Hematopoietic multipotent progenitor cell treated with erythropoietin and hydrocortisone succinate and interleukin-3 and kit ligand, for 15 days (in vitro differentiated cells): Measurements from ENCODE around the gene SMCO2.

Experiments
- DNase-seq: peaks from one replicate; pipeline ENCODE4 v3.0.0-alpha.2; 2015; ENCODE audit warnings: low spot score

The SMCO2 gene

DNA sequence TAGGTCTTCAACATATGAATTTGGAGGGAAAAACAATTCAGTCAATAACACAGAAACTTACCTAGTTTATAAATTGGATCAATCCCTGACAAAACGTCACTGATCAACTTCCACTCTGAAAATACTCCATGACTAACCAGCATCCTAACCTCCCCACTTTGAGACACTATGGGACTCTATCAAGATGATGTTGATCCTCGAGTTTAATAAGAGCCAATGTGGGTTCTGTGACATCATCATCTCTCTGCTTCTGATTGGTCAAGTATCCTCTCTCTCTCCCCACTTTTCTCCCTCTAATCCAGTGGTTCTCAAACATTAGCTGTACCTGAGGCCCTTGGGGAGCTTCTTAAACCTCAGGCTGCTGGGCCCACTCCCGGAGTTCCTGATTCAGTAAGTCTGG, at the start of gene SMCO2:
SMCO2 (plus strand) TSS at position 301 of the 400 bp plus-strand sequence. CDS start 23,896 bp downstream, outside the sequence.
- DNase-seq, result no peak

DNA sequence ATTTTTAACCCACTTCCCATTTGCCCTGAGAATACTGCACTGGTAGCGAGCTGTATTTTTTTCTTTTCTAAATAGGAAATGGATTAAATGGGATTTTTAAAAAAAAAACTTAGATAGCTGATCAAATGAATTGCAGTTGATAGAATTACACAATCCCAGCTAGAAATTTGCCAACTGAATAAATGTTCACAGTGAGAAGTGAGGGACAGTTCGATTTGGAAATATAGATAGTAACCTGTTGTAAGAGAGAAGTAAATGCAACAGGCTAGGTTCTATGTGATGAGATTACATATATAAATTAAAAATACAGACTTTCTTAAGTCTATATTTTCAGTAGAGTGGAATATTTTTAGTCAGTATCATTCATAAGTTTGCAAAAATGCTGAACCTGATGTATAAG, 48.1 kb upstream of the SMCO2 start:
- no peak for DNase-seq

DNA sequence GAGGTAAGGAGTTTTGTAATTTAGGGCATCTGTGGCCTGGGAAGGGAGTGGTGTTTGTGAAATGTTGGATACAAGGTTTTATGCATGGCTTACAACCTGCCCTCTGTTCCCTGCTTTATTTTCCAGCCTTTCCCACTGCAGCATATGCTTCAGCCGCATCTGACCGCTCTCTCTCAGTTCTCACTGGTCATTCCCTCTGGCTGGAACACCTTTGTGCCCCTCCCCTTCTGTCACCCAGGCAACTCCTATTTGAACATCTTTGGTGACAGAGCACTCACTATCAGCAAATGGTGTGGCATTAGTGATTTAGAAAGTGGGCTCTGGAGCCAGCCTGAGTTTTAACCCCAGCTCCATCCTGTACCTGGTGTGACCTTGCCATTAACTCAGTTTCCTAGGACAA, 47.5 kb upstream of the SMCO2 start:
- DNase-seq, result no peak

DNA sequence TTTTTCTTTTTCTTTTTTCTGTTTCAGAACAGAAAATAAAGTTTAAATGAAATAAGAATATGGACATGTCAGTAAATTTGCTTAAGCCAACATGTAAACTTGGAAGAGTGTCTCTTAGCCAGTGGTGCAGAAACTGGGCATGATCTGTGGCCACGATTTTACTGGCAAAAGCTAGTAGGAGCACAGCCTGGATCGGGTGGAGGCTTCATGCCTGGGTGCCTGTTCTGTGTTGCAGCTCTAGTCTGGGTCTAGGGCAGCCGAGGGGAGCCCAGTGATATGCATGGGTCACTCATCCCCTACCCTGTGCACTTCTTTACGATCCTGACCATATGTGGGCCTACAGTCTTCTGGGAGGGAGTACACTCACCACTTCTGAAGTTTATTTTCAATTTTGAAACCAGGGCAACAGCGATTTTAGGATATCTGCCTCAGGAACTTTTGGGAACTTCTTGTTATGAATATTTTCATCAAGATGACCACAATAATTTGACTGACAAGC, 45.6 kb upstream of the SMCO2 start:
- no peak for DNase-seq

DNA sequence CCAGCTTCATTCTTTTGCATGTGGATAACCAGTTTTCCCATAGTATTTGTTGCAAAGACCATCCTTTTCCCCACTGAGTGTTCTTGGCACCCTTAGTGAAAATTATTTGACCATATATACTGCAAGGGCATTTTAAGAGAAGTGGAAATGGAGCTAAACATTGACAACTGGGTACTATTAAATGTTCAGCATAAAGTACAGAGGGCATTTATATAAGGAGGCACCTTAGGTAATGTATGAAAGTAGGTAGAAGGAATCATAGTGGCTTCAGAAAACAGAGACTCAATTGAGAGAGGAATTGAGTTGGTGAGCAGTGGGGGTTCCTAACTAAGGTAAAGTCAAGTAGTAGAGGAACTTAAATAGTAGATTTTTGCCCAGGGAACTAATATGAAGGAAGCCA, 34.5 kb upstream of the SMCO2 start:
- DNase-seq, result no peak

DNA sequence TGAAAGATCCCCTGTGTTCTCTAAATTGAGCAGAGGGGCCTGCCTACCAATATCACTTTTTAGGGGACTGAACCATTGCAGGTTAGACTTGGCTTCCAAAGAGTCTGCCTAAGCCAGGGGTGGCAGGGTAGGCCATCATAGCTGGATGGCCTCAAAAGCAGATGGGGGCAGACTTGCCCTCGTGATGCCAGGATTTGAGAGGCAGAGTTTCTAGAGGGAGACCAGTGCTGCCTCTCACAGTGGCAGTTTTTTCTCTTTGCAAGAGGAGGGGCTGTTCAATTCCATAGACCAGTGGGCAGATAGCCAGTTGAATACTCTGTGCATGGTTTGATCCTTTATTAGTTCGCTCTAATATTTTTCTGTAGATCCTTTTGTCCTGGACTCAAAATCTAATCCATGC, 23.8 kb upstream of the SMCO2 start:
- no peak for DNase-seq

DNA sequence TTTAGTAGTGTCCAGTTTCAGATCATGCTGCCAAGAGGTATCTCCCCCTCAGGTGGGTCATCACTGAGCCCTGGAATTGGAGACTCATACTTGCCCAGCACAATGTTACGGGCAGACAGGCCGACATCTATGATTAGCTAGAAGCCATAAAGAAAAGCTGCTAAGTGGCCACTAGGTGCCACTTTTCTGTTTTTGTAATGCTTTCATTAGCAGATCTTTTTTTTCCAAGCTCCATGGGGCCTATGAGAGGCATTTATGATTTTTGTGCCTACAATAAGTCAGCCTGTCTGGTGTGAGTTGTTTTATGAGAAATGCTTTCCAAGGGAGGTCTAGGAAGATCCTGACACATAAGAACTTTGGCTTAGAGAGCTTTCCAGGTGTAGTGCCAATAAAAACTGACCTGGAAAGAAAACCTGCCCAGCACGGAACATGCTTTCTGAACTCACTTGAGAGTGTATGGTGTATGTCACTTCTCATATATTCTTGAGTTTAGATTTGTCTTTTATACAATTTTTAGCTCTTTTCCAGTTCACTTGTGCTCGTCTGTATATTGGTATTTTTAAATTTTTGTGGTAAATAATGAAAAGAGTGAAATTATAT, 21.8 kb upstream of the SMCO2 start:
- no peak for DNase-seq

DNA sequence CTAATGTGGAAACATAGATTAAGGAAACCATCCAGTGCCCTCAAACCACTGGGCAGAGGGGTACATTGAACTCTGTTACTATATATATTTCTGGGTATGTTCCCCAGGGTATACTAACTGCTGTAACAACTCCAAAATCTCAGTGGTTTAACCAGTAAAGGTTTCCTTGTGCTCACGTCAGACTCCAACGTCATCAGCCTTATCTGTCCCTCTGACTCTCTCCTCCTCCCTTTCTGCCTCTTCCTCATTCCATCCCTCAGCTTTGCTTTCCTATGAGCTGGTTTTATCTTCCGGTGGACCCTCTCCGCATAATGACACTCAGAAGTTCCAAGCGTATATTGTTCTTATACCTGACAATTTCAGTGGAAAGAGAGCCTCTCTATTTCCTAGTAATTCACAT, 21.2 kb upstream of the SMCO2 start:
- DNase-seq, result no peak

DNA sequence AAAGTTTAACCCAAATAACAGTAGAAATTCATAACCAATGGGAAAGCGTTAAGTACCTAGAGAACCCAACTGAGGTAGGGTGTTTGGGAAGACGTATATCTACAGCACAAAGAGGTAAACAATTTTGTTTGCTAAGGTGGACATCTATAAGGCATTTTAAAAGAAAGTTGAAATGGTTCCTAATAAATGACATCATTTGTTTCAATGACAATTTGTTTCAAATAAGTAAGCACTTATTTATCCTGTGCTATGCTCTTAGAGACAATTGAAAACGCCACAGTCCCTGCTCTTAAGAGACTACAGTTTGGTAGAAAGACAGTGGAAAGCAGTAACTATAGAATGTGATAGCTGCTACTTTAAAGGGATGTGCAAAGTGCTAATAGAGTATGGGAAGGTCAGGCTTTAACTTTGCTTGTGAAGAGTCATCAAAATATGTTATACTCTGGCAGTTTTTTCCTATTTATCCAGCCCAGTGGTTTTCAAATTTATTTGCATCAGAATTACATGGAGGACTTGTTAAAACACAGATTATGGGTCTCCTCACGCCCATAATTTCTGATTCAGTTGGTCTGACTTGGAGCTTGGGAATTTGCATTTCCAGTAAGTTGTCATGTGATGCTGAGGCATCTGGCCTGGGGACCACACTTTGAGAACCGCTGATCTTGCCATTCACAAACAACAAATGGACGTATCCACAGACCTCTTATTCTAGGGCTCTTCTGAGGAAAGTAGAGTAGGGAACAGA, 19.6 kb upstream of the SMCO2 start:
- DNase-seq, result no peak

DNA sequence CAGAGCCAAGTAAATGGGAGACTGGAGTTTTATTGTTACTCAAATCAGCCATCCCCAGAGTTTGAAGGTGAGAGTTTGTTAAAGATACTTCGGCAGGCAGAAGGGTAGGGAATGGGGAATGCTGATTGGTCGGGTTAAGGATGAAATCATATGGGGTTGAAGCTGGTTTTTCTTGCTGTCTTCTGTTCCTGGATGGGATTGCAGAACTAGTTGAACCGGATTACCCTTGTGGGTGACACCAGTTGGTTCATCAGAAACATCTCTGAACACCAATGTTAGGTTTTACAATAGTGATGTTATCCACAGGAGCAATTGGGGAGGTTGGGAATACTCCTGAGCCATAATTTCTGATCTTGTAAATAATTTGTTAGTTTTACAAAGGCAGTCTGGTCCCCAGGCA, 18.7 kb upstream of the SMCO2 start:
- DNase-seq, result no peak

DNA sequence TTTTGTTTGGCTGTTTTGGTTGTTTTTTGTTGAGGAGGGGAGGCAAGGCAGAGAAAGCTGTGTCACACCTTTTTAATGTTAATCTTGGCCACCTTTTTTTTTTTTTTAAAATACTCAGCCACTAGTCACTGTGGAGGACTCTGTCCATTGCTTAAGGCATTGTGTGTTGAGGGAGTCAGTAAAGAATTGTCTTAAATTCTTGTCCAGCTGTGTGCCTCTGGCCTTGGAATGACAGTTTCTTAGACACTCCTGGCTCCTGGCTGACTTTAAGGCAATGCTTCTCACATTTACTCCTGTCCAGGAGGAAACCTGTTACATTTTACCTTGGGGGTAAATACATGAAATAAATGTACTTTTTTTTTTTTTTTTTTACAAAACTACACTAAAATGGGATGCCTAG, 18.1 kb upstream of the SMCO2 start:
- DNase-seq, result no peak

DNA sequence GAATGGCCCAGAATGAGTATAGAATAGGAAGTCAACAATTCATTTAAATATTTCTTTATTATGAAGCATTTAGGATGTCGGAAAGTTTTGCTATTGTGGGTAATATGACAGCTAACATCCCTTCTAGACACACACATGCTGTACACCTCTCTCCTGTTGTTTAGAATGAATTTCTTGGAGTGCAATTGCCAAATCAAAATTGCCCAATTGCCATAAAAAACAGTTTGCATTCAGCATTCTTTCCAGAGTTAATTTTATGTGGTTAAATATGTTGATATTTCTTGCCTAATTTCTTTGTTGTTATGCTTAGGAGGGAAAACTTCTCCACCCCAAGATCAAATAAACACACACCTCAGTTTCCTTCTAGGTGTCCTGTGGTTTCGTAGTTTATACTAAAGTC, 16.9 kb upstream of the SMCO2 start:
- no peak for DNase-seq

DNA sequence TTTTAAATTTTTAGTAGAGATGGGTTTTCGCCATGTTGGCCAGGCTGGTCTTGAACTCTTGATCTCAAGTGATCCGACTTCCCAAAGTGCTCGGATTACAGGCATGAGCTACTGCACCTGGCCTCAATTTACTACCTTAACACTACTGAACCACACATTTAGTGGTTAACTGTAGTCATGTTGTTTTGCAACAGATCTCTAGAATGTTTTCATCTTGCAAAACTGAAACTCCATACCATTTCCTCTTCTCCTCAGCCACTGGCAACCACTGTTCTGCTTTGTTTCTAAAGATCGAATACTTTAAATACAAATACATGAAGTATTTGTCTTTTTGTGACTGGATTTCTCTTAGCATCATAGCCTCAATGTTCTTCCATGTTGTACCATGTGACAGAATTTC, 15.4 kb upstream of the SMCO2 start:
- no peak for DNase-seq

DNA sequence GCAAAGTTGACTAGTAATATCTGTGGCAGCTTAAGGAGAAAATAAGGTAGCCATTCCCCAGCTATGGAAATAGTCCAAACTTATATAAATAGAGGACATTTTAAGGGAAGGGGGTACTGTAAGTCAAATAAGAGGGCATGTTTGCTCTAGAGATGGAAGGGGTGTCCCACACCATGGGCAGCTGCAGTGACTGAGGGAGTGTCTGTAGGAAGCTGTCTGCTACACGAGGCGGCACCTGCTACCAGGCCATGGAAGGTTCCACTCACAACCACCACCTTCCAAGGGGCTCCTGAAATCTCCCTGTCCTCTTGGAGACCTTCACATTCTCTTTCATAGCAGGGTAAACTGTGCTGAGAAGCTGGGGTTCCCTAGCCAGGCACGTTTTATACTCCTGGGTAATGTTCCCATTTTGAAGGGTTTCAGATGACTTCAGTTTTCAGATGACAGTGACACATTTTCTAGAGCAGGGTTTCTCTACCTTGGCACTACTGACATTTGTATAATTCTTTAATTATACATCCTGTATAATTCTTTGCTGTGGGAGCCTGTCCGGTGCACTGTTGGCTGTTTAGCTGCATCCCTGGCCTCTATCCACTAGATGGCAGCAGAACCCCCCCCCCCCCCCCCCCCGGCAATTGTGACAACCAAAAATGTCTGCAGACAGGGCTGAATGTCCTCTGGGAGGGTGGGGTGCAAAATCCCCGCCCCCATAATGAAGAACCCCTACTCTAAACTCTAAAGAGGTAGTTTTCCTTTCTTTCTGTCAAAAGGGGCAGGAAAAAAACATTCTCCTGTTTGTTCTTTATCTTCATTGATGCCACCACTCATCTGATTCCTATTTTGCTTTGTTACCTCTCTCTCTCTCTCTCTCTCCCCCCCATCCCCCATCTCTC, 11.6 kb upstream of the SMCO2 start:
- DNase-seq, result peak; percentile 11

DNA sequence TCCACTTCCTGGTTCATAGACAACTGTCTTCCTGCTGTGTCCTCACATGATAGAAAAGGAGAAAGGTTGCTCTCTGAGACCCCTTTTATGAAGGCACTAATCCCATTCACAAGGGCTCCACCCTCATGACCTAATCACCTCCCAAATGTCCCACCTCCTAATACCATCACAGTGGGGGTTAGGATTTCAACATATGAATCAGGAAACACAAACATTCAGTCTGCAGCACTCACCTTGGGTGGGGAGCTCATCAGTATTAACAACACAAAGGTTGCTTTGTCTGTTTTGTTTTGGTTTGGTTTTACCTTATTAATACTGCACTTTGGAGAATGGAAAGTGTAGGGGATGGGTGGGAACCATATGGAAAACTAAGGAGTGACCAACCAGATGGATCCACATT, 10.5 kb upstream of the SMCO2 start:
- no peak for DNase-seq

DNA sequence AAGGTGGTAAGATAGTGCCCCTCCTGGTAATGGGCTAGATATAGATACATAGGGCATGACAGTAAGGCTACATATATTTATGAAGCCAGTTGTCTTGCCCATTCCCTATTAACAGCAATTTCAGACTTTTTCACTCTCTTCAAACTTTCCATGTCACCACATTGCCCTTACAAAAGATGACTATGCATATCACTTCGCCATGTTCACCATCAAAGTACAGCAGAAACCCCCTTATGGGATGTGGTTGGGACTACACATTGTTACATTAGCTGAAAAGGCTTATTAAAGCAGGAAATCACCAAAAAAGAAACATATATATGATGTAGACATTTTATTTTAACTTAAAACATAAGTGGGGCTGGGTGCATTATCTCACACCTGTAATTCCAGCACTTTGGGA, 9.8 kb upstream of the SMCO2 start:
- no peak for DNase-seq

DNA sequence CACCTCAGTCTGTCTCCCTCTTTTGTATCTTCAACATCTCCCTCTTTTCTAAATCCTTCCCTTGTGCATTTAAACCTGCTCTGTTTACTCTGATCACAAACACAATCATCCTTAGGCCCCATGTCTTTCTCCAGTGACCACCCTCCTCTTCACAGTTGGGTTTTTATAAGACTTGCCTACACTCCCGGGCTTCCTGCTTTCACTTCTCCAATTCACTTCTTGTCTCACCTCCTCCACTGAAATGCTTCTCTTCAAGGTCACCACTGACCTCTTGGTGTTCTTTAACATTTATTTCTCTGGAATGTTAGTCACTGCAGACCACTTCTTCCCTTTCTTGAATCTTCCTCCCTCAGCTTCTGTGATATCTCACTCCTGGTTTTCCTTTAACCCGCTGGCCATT, 8.7 kb upstream of the SMCO2 start:
- DNase-seq, result no peak

DNA sequence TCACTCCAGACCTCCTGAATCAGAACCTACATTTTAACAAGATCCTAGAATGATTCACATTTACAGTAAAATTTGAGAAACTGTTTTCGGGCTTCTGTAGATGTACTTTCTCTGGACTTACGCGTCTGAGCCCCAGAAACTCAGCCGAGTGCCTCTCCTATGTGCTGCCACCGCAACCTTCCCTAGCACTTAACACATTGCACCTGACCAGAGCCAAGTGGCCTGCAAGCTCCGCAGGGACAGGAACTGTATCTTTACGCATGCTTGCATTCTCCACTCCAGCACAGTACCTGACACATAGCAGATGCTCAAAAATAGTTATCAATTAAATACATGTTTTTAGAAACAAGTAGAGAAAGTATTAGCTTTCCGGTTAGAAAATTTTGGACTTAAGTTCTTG, 1.2 kb downstream of the SMCO2 start:
- no peak for DNase-seq

DNA sequence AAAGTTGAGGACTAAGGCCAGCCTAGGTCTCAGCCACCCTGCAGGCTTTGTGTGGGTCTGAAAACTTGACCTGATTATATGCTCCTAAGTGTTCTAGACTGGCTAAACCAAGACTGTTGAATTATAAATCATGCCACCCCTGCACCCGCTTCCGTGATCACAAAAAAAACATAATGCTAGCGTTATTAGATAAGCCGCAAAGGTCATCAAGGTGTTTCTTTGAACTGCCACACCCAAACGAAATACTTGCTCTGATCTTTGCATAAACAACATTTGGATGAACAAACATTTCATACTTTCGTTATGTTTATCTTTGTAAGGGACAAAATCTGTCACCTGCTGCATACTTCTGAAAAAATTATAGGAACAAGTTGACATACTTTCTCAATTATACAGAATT, 2.5 kb downstream of the SMCO2 start:
- no peak for DNase-seq

DNA sequence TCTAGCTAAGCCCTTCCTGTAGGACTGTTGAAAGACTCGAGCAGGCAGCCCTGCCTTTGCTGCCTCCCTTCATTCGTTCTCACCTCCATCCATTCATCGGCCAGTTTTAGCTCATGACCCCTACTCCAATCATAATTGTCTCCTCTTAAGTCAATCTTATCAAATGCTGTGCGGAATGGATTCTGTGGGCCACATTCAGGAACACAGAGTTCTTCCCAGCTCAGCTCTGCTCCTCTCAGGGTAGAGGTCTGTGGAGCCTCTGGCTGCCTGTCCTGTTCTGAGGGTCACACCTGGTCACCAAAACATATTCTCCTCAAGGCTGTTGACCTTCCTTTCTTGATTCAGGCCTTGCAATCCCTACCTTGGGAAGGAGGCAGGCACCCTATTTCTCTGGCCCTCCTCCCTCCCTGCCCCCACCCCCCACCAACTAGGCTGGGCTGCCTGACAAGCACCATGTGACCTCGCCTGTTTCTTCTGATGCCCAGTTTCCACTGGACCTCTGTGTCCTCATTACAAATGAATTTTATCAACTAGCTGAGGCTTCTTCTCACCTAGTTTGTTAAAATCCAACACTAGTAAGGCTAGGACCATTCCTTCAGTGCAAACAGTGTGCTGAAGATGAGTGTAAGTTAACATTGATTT, 3.5 kb downstream of the SMCO2 start:
- no peak for DNase-seq

DNA sequence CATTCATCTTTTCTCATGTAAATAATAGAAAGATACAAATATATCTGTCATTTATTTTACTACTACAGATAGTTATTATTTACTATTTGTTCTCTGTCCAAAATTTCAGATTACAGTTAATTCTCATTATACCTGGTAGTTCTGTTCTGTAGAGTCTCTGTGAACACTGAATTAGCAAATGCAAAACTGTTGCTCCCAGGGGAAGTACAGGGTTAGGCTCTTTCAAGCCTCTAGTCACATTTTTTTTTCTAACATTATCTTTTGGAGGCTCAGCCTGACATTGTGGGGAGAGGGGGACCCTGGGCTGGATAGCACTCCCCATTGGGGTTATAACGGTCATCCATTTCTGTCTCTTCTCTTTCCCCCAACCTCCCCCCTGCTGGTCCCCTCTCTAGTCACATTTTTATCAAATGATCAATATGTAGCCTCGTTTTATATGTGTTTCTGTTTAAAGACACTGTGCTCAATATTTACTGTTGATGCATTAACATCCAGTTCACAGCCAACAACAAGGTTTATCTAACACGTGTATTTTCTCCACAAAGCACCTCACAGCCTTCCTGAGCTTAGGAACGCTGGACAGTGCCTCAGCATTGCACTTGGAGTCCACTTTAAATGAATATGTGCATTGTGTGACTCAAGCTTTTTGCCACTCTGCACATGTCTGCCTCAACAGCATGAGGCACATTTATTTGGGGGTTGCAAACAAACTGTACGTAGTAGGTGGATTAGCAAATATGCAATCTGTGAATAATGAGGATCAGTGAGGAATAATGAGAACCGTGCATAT, 4.7 kb downstream of the SMCO2 start:
- no peak for DNase-seq

DNA sequence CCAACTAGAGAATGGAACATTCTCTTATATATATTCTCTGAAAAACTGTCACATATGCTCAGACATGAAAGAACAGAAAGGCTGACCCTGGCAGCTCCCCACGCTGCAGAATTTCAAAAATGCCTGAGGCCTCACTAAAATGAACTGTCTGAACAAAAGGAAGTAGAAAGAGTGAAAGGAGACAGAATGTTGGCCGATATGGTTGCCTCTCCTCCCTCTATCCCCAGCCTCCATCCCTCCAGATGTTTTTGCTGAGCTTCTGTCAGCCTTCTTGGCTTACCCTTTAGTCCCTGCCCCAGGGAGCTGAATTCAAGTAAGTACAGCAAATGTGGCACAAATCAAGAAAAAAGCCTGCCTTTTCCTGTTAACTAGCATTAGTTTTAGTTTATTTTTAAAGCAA, 6.9 kb downstream of the SMCO2 start:
- DNase-seq, result no peak
